ENCODE data around the gene PCARE. TPM values are rescaled to one million over a fixed set of nuclear protein-coding genes. Genes with fewer than 3 reads are reported as not detected.

The PCARE gene
- total and polyA plus RNA-seq, 2 experiments from 2014 or later: not detected

- TF ChIP-seq, protein P1, sequence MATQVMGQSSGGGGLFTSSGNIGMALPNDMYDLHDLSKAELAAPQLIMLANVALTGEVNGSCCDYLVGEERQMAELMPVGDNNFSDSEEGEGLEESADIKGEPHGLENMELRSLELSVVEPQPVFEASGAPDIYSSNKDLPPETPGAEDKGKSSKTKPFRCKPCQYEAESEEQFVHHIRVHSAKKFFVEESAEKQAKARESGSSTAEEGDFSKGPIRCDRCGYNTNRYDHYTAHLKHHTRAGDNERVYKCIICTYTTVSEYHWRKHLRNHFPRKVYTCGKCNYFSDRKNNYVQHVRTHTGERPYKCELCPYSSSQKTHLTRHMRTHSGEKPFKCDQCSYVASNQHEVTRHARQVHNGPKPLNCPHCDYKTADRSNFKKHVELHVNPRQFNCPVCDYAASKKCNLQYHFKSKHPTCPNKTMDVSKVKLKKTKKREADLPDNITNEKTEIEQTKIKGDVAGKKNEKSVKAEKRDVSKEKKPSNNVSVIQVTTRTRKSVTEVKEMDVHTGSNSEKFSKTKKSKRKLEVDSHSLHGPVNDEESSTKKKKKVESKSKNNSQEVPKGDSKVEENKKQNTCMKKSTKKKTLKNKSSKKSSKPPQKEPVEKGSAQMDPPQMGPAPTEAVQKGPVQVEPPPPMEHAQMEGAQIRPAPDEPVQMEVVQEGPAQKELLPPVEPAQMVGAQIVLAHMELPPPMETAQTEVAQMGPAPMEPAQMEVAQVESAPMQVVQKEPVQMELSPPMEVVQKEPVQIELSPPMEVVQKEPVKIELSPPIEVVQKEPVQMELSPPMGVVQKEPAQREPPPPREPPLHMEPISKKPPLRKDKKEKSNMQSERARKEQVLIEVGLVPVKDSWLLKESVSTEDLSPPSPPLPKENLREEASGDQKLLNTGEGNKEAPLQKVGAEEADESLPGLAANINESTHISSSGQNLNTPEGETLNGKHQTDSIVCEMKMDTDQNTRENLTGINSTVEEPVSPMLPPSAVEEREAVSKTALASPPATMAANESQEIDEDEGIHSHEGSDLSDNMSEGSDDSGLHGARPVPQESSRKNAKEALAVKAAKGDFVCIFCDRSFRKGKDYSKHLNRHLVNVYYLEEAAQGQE (IDR thresholded peaks at IDR 0.05; ENCODE audit: unreplicated experiment): no peak
- TF ChIP-seq EZH2phosphoT487 (IDR thresholded peaks at IDR 0.05; ENCODE audit: unreplicated experiment): no peak
Observed at GRCh38 chr2:29063646-29064345, 10.5 kb downstream of the PCARE start (continued).

GRCh38 chr2:29063056-29063455, 11.3 kb downstream of the PCARE start:
- no peaks in the 10 kb centered on the region for H3F3A ChIP-seq (replicated peaks; ENCODE audit: low read depth)
- no peak overlapping the region for H2AFZ ChIP-seq
- H3K36me3 Mint-ChIP-seq (ENCODE audit: low read depth): no peaks in the 10 kb centered on the region
- no peak overlapping the region for H3K4me2 ChIP-seq
- no peak for DNase-seq (ENCODE audit: low spot score)
- H3K27ac ChIP-seq (ENCODE audit: low read depth): no peak overlapping the region
- no peak overlapping the region for H3K27ac Mint-ChIP-seq
- no peak overlapping the region for H3K4me3 ChIP-seq
- H3K79me2 ChIP-seq (replicated peaks; ENCODE audit: insufficient read depth): no peaks in the 10 kb centered on the region
- no peaks in the 10 kb centered on the region for H3K9me3 Mint-ChIP-seq
- H3K27me3 Mint-ChIP-seq (ENCODE audit: insufficient read depth, low read depth, poor library complexity): peaks cover 10% of the 10 kb centered on the region
- no peaks in the 10 kb centered on the region for H3K27me3 ChIP-seq (ENCODE audit: insufficient read depth)
- TF ChIP-seq POLR2AphosphoS5 (IDR thresholded peaks at IDR 0.05; ENCODE audit: low read depth) (no peak), EZH2phosphoT487 (IDR thresholded peaks at IDR 0.05; ENCODE audit: unreplicated experiment) (no peak), EZH2 (IDR thresholded peaks at IDR 0.05; ENCODE audit: low read depth, unreplicated experiment) (no peak), NANOG (IDR thresholded peaks at IDR 0.05; ENCODE audit: borderline replicate concordance) (no peak), ZNF114 (CRISPR knock-in tag; IDR thresholded peaks at IDR 0.05) (no peak), STAT1 (IDR thresholded peaks at IDR 0.05; ENCODE audit: unreplicated experiment) (no peak)
- TF ChIP-seq, protein P1 (IDR thresholded peaks at IDR 0.05; ENCODE audit: unreplicated experiment): no peak
- no peak for ATAC-seq
- no peaks in the 10 kb centered on the region for H3K36me3 ChIP-seq (ENCODE audit: insufficient read depth)
- no peaks in the 10 kb centered on the region; the same call in 1 of the 2 replicates for H3K4me1 ChIP-seq (ENCODE audit: insufficient read depth)
- H4K20me1 ChIP-seq (replicated peaks; ENCODE audit: insufficient read depth): no peaks in the 10 kb centered on the region
- H3K4me3 Mint-ChIP-seq: no peak overlapping the region
- peaks cover 17% of the 10 kb centered on the region for H3K4me1 Mint-ChIP-seq
- H3K9me2 ChIP-seq (ENCODE audit: insufficient read depth): no peaks in the 10 kb centered on the region
